NCI-H187 (cell line): Measurements from ENCODE around the gene DDI2.

Experiments
- DNase-seq, 2 experiments: peaks; one replicate each; lab custom pipeline; 2025; lab: John Stamatoyannopoulos, UW

DDI2 gene

GRCh38 chr1:15702722-15703550 lies 85.7 kb downstream of the DDI2 start:
- no peak for DNase-seq

DNA sequence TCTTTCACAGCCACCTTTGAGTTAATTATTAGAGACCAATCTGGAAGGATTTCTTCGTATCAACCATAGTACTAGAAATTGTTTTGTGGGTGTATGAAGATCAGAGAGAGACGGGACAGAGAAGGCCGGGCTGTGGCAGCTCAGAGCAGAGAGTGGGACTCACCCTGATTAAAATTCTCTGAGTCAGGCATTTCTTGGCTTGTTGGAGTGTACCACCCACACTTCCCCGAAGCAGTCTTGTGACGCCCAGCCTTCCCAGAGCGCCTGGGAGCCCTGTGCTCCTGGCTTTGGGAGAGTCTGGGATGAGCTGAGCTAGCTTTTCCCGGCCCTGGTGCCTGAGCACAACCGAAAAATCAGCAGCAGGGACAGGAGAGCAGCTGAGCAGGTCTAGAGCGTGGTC lies 86.3 kb downstream of the DDI2 start:
- DNase-seq, result no peak

GRCh38 chr1:15704526-15705183 lies 87.4 kb downstream of the DDI2 start:
- DNase-seq, result no peak

DNA sequence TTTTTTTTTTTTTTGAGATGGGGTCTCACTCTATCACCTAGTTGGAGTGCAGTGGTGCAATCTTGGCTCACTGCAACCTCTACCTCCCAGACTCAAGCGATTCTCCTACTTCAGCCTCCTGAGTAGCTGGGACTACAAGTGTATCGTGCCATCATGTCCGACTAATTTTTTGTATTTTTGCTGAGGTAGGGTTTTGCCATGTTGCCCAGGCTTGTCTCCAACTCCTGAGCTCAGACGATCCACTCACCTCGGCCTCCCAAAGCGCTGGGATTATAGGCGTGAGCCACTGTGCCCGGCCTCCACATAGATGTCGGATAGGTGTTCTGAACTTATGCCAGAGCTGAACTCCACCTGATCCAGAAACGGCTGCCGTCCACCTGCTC lies 87.9 kb downstream of the DDI2 start:
- DNase-seq, result no peak

DNA sequence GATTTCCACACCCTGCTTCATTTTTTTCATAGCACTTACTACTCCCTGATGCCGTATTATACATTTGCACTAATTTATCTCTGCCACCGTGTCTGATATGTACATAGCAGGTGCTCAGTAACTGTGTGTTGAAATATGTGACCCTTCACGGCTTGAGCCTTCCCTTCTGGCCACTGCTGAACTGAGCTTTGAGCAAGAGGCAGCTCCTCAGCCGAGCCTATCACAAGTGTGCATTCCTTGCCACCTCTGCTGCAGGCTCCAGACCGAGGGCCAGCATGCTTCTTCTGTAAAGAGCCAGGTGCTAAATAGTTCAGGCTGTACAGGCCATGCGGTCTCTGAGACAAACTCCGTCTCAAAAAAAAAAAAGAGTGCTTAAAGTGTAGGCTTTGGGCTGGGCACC lies 89.5 kb downstream of the DDI2 start:
- no peak for DNase-seq

- no peak for DNase-seq
Observed at GRCh38 chr1:15707239-15707925, 90.1 kb downstream of the DDI2 start.

DNA sequence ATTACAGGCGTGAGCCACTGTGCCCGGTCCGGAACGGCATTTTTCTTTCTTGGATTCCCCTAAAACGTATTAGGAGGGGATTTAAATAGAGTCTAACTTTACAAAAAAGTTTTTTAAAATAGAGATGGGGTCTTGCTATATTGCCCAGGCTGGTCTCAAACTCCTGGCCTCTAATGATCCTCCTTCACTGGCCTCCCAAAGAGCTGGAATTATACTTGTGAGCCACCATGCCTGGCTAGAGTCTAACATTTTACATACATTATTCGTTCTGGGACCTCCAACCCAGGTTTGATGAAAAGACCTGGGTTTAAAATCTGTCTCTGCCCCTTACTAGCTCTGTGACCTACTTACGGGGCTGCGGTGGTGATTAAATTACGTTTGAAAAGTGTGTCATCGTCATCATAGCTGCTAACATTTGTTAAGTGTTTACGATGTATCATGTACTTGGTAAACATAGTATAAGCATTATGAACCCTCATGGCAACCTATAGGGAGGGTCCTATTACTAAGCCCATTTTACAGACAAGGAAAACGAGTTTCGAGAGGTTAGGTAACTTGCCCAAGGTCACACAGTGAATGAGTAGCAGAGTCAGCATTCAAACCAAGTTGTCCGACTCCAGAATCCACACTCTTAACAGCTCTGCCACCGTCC lies 91.4 kb downstream of the DDI2 start:
- DNase-seq, result no peak

DNA sequence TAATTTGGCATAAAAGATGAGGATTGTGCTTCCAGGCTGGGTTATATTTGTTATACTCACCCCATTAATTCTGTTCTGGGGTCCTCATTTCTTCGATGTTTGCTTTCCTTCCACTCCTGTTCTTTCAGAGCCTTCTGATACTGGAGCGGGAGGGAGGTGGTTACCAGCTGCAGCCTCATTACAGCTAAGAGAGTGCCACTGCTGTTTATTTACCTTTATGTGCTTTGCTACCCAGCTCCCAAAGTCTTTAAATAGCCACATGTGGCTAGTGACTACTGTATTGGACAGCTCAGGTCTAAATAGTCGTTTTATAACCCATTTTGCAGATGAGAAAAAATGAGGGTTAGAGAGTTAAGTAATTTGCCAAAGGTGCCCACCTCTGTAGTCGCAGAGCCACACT lies 92.0 kb downstream of the DDI2 start:
- no peak for DNase-seq

DNA sequence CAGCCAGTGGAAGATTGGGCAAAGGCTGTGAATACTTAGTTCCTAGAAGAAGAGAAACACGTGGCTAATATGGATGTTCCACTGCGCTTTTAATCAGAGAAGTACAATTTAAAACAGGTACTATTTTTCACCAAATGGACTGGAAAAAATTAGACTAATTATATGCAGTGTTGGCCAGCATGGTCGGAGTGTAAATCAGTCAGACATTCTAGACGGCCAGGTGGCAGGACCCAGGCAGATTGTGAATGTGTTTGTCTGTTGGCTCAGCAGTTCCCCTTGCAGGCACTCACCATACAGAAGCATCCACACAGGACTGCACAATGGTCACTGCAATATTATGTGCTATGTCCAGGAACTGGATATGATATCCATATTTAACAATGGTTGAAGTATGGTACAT lies 94.9 kb downstream of the DDI2 start:
- DNase-seq, result no peak

DNA sequence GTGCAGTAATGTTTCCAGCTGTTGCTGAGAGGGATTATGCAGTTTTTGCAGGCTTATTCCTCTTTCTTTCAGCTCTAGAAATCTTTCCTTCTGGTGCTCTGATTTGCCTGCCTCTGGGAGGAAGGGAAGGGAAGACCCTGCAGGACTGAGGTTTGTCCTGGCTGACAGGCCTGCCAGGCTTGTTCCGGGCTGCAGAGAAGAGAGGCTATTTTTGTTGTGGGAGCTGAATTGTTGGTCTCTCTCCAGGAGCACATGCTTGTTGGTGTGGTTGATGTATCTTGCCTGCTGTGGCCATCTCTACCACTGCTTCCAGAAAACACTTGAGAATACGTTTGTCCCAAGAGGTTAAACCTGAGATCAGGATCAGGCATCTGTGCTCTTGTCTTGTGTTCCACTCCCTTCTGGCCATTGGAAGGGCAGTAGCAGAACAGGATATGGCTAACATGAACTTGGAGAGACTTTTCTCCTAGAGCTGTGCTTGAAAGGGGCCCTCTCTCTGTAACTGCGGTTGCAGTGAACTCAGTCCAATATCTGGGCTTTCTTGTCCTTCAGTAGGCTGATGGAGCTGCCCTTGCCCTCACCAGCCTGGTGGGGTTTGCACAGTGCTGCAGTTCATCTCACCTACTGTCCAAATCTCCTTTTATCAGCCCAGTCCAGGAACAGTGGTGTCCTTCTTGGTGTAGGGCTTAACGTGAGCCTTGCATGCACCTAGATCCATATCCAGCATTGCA lies 97.3 kb downstream of the DDI2 start:
- no peak for DNase-seq

DNA sequence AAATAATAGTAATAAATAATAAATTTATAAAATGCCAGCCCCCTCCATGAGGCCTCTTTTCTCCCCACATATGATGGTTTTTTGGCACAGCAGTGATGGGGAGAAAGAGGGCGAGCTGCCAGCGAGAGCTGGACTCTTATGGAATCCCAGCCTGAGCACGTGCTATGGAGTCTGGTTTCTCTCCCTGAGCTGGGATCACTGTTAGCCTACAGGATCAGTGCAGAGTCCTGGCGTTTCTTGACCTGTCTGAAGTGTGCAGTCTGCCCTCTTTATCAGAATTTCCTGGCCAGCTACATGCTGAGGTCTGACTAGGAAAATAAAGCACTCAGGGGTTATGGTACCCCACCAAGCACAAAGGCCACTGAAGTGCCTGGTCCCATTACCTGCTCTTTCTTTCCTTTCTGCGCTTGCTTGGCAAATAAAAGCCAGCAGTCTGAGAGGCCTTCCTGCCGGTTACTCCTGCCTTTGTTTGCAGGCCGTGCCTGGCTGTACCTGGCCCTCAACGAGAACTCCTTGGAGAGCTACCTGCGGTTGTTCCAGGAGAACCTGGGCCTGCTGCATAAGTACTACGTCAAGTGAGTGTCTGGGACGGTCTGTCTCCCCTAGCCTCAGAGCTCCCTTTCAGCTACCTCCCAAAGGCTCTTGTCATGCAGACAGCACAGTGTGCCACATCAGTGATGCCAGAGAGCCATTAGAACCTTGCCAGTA lies 100.3 kb downstream of the DDI2 start:
- DNase-seq, result peak in 1 of 2 experiments; percentile 4

DNA sequence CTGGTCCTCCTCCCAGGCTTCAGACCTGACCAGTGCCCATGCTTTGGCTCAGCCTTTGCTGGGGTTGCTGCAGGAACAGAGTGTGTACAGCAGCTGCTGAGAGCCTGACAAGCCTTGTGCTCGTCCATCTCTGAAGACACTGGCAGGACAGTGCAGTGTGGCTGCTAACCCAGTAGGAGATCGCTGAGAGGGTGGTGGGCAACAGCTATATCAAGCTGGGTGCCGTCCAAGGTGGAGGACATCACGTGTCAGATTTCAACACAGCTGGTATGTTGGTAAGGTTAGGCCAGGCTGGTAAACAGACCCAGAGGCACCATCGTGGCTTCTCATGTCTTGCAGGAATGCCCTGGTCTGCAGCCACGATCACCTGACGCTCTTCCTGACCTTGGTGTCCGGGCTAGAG lies 100.9 kb downstream of the DDI2 start:
- no peak for DNase-seq
